Measurements from ENCODE around the gene SPATA31A1. TPM values are rescaled to one million over a fixed set of nuclear protein-coding genes. Genes with fewer than 3 reads are reported as not detected.
"Not testable (repeated sequence)": the region's sequence is repeated elsewhere in the genome, so short reads cannot be mapped to it uniquely, and the experiment has no call there.

The SPATA31A1 gene
- polyA plus RNA-seq (ENCODE audit: insufficient read length) = not detected
- long read RNA-seq, donor 1 = 0 reads
- long read RNA-seq, donor 2 = 0 reads
- long read RNA-seq, donor 3 = 0 reads
- long read RNA-seq, donor 4 = 0 reads
- long read RNA-seq, donor 5 = 0 reads
- long read RNA-seq, donor 6 = 0 reads
- long read RNA-seq, donor 7 = 0 reads
- long read RNA-seq, donor 8 = 0 reads

DNA sequence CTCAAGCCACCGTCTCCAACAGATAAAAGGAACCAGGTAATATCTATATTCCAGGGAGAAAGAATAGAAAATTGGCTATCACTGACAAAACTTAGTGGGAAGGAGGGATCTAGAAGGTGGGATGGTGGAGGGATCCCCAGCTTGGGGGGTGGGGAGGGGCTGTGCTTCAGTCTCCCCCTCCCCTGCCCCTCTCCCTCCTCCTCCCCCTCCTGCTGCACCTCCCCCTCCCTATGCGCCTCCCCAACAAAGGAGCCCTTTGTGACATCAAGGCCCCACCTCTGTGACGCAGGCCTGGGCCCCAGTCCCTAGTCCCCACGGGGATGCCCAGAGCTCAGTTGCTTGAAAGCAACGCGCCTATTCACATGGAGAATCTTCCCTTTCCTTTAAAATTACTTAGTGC, at the start of gene SPATA31A1:
Gene SPATA31A1 (plus strand): TSS at position 301 of the 400 bp plus-strand sequence. CDS start 62 bp downstream, at position 363.
- DNase-seq = not testable (repeated sequence)

DNA sequence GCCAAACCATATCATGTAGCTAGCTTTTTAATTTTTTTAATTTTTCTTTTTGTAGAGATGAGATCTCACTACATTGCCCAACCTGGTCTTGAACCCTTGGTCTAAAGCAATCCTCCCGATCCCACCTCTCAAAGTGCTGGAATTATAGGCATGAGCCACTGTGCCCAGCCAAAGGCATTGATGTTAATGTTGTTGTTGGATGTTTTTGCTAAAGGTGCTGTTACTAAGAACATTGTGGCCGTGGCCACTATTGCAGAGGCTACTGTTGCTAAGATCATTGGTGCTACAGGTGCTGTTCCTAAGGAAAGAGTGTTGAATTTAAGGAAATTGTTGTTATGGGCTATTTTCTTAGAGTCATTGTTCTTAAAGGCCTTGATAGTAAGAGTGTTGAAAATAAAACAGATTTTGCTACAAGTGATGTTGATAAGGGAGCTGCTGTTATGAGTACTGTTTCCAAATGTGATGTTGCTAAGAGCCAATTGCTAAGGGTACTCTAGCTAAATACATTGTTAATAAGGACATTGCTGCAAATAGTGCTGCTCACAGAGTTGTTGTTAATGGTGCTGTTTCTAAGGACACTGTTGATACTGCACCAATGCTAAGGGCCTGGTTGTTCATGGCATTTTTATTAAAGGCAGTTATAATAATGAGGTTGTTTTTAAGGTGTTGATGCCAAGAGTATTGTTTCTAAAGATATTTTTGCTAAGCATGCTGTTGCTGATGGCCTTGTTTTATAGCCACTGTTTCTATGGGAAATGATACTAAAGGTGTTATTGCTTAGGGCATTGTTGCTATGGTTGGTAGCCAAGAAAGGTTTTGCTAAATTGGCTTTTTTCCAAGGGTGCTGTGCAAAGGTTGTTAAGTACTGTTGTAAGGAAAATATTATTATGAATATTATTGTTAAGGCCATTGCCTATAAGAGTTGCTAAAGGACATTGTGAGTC, 52.1 kb downstream of the SPATA31A1 start:
- not testable (repeated sequence) for DNase-seq

DNA sequence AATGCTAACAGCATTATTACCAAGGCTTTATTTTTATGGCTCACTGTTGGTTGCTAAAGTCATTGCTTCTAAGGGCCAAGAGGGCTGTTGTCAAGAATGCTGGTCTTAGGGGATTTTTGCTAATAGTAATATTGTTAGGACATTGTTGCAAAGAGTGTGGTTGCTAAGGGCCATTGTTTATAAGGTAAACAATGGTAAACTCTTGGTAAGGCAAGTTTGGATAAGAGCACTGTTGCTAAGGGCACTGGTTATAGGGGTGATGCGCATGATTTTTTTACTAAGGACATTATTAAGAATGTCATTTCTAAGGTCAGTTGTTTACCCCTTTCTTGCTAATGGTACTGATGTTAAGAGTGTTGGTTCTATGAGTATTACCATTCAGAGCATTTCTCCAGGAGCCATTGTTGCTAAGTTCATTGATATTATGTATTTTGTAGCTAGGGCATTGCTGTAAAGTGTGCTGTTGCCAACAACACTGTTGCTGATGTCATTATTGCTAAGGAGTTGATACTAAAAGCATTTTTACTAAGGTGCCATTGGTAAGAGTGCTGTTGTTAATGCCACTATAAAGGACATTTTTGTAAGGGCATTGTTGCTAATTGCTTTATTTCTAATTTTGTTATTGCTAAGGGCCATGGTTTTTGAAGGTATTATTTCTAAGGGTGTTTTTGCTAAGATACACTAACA, 55.9 kb downstream of the SPATA31A1 start:
- not testable (repeated sequence) for DNase-seq

Other genes starting within 250 kb of the SPATA31A1 start
- 6.6 TPM for gene CNTNAP3, start 67.5 kb upstream of the SPATA31A1 start, polyA plus RNA-seq (ENCODE audit: insufficient read length)